IMR-90 (cell line): ENCODE data around the gene PARK7. TPM values are rescaled to one million over a fixed set of nuclear protein-coding genes. Genes with fewer than 3 reads are reported as not detected.

ENCODE experiments used
- ATAC-seq: fragments of 200-7000 bp; cut with Tn5 transposase; 2 replicates; pipeline ENCODE4 v1.9.1; 2020; ENCODE audit warnings: low read depth, mild to moderate bottlenecking, moderate library complexity
- BruUV-seq: library from RNA; stranded (reverse); fragments of 400-500 nt; replicated peaks from 2 replicates; lab custom pipeline; 2021; lab: Mats Ljungman, UMichigan
- CTCF ChIA-PET: fragments of 300-600 bp; formaldehyde crosslinking; extraction: SDS; loops from one replicate; lab custom pipeline; 2021; ENCODE audit warnings: antibody characterized with exemption; lab: Yijun Ruan, JAX
- POLR2A ChIA-PET: fragments of 300-600 bp; sonication (Branson Sonifier 250); formaldehyde crosslinking; loops from one replicate; lab custom pipeline; 2022; ENCODE audit warnings: antibody characterized with exemption; ENCODE audit not compliant: unreplicated experiment; lab: Charles Lee
- DNase-seq: peaks from one replicate; pipeline ENCODE4 v3.0.0; 2013
- H2AFZ ChIP-seq: replicated peaks from 2 replicates; pipeline ENCODE3; 2013; ENCODE audit warnings: low read length, mild to moderate bottlenecking; ENCODE audit not compliant: poor library complexity
- H2AK5ac ChIP-seq: 2 replicates; pipeline ENCODE4 v1.6.1; 2013; ENCODE audit warnings: low read depth, low read length, inconsistent platforms
- H2AK9ac ChIP-seq: replicated peaks from 2 replicates; pipeline ENCODE3; 2013; ENCODE audit warnings: mild to moderate bottlenecking, low read depth, low read length, moderate library complexity; ENCODE audit not compliant: poor library complexity
- H2BK120ac ChIP-seq: 2 replicates; pipeline ENCODE4 v1.6.1; 2013; ENCODE audit warnings: low read depth, low read length, inconsistent platforms
- H2BK15ac ChIP-seq: 3 replicates; pipeline ENCODE4 v1.6.1; 2013; ENCODE audit warnings: low read depth, low read length, inconsistent platforms
- H2BK20ac ChIP-seq: 2 replicates; pipeline ENCODE4 v1.6.1; 2013; ENCODE audit warnings: low read depth, mild to moderate bottlenecking, inconsistent platforms, low read length, moderate library complexity
- H2BK5ac ChIP-seq: 2 replicates; pipeline ENCODE4 v1.6.1; 2013; ENCODE audit warnings: mild to moderate bottlenecking, low read depth, low read length, inconsistent platforms; ENCODE audit not compliant: poor library complexity, severe bottlenecking
- H3K14ac ChIP-seq: replicated peaks from 2 replicates; pipeline ENCODE4 v1.6.1; 2013; ENCODE audit warnings: low read depth, low read length, inconsistent platforms
- H3K18ac ChIP-seq: 2 replicates; pipeline ENCODE4 v1.6.1; 2013; ENCODE audit warnings: low read depth, low read length, control low read depth
- H3K23ac ChIP-seq: 2 replicates; pipeline ENCODE4 v1.6.1; 2013; ENCODE audit warnings: low read depth, low read length, inconsistent platforms
- H3K27ac ChIP-seq: 2 replicates; pipeline ENCODE4 v1.5.1; 2013; ENCODE audit warnings: mild to moderate bottlenecking, control low read depth, low read length; ENCODE audit not compliant: insufficient read depth
- H3K27me3 ChIP-seq: 2 replicates; pipeline ENCODE4 v1.6.1; 2013; ENCODE audit warnings: low read length; ENCODE audit not compliant: control insufficient read depth, insufficient read depth
- H3K36me3 ChIP-seq: 2 replicates; pipeline ENCODE4 v1.6.1; 2013; ENCODE audit warnings: low read length, mixed read lengths; ENCODE audit not compliant: control insufficient read depth, insufficient read depth
- H3K4ac ChIP-seq: 2 replicates; pipeline ENCODE4 v1.6.1; 2013; ENCODE audit warnings: low read depth, low read length, inconsistent platforms
- H3K4me1 ChIP-seq: 2 replicates; pipeline ENCODE4 v1.6.1; 2013; ENCODE audit warnings: low read length, mixed read lengths; ENCODE audit not compliant: control insufficient read depth, insufficient read depth
- H3K4me2 ChIP-seq: 2 replicates; pipeline ENCODE4 v1.6.1; 2013; ENCODE audit warnings: low read depth, mild to moderate bottlenecking, control low read depth, low read length, moderate library complexity
- H3K4me3 ChIP-seq: 2 replicates; pipeline ENCODE4 v1.5.1; 2013; ENCODE audit warnings: low read depth, mild to moderate bottlenecking, control low read depth, low read length, moderate library complexity; ENCODE audit not compliant: insufficient read depth
- H3K56ac ChIP-seq: 2 replicates; pipeline ENCODE4 v1.6.1; 2013; ENCODE audit warnings: low read length, inconsistent platforms; ENCODE audit not compliant: insufficient read depth; ENCODE audit errors: extremely low read depth
- H3K79me1 ChIP-seq, 2 experiments: 2 replicates each; pipeline ENCODE4 v1.6.1; 2013; ENCODE audit warnings: low read length in 2 of 2, inconsistent platforms in 1 of 2, low read depth in 1 of 2
- H3K9ac ChIP-seq: 2 replicates; pipeline ENCODE4 v1.6.1; 2013; ENCODE audit warnings: low read depth, low read length, control low read depth
- H3K9me1 ChIP-seq: 2 replicates; pipeline ENCODE4 v1.6.1; 2013; ENCODE audit warnings: low read length, inconsistent platforms; ENCODE audit not compliant: insufficient read depth
- H3K9me3 ChIP-seq: 2 replicates; pipeline ENCODE4 v1.6.1; 2013; ENCODE audit warnings: low read length; ENCODE audit not compliant: control insufficient read depth, insufficient read depth
- H4K20me1 ChIP-seq: 2 replicates; pipeline ENCODE4 v1.6.1; 2013; ENCODE audit warnings: low read length, inconsistent platforms; ENCODE audit not compliant: insufficient read depth
- H4K5ac ChIP-seq: 2 replicates; pipeline ENCODE4 v1.6.1; 2013; ENCODE audit warnings: mild to moderate bottlenecking, low read depth, low read length, control low read depth
- H4K8ac ChIP-seq, 2 experiments: 2 replicates each; pipeline ENCODE4 v1.6.1; 2013; ENCODE audit warnings: low read depth in 2 of 2, low read length in 2 of 2, control low read depth in 1 of 2, inconsistent platforms in 1 of 2
- H4K91ac ChIP-seq: 2 replicates; pipeline ENCODE4 v1.6.1; 2013; ENCODE audit warnings: low read depth, low read length, inconsistent platforms; ENCODE audit not compliant: insufficient read depth
- MAFK ChIP-seq: IDR thresholded peaks from 2 replicates; pipeline ENCODE4 v1.6.1; 2012; ENCODE audit warnings: low read depth, low read length, improper control_type of control experiment
- MXI1 ChIP-seq: IDR thresholded peaks from 2 replicates; pipeline ENCODE4 v1.6.1; 2012; ENCODE audit warnings: low read depth, mild to moderate bottlenecking, low read length, moderate library complexity, borderline replicate concordance
- RAD21 ChIP-seq: IDR thresholded peaks from 2 replicates; pipeline ENCODE4 v1.6.1; 2012; ENCODE audit warnings: low read length, improper control_type of control experiment
- RCOR1 ChIP-seq: IDR thresholded peaks from 2 replicates; pipeline ENCODE4 v1.6.1; 2012; ENCODE audit warnings: mild to moderate bottlenecking, low read length, improper control_type of control experiment; ENCODE audit not compliant: insufficient replicate concordance
- SMC3 ChIP-seq: fragments of 150-350 bp; IDR thresholded peaks from 2 replicates; pipeline ENCODE4 v1.6.1; 2016; ENCODE audit warnings: low read depth, mild to moderate bottlenecking, antibody characterized with exemption, low read length, moderate library complexity
- WGBS, 2 experiments: methylation state at CpG; one replicate each; pipeline versions ENCODE4 v1.1.5 to v1.1.7; 2013; ENCODE audit warnings: missing lambda C conversion rate in 2 of 2; ENCODE audit not compliant: insufficient read length in 1 of 2; ENCODE audit errors: extremely low coverage in 2 of 2; 5-methylcytosine and 5-hydroxymethylcytosine counted together
- dilution Hi-C: fragments of 300-500 bp; cut with HindIII; formaldehyde crosslinking; loops from one replicate; pipeline ENCODE4 v1.14.3; 2018; ENCODE audit warnings: low sequenced_read_pairs; ENCODE audit not compliant: unreplicated experiment
- in situ Hi-C: fragments of 300-500 bp; cut with MboI; formaldehyde crosslinking; loops from 3 replicates; pipeline ENCODE4 v1.14.3; 2019; ENCODE audit warnings: low sequenced_read_pairs, inconsistent platforms, mixed read lengths
- intact Hi-C: fragments of 100-400 bp; cut with micrococcal nuclease; formaldehyde crosslinking; loops from 2 replicates; pipeline ENCODE4 v1.10.0; 2022
- polyA plus RNA-seq, 3 experiments: library from polyadenylated mRNA; depleted of rRNA; stranded (reverse); fragments of >200 nt; gene quantifications; 2 replicates each; pipeline ENCODE4 v1.2.3, GENCODE V29; 2012; ENCODE audit warnings: low replicate concordance in 1 of 3
- total RNA-seq: library from RNA; depleted of rRNA; stranded (reverse); fragments of >200 nt; gene quantifications from 2 replicates; pipeline ENCODE4 v1.2.3, GENCODE V29; 2012

PARK7 gene
- total and polyA plus RNA-seq, 2 of the 4 experiments (the other 2 are of a cell fraction) = 207 to 357 TPM

DNA sequence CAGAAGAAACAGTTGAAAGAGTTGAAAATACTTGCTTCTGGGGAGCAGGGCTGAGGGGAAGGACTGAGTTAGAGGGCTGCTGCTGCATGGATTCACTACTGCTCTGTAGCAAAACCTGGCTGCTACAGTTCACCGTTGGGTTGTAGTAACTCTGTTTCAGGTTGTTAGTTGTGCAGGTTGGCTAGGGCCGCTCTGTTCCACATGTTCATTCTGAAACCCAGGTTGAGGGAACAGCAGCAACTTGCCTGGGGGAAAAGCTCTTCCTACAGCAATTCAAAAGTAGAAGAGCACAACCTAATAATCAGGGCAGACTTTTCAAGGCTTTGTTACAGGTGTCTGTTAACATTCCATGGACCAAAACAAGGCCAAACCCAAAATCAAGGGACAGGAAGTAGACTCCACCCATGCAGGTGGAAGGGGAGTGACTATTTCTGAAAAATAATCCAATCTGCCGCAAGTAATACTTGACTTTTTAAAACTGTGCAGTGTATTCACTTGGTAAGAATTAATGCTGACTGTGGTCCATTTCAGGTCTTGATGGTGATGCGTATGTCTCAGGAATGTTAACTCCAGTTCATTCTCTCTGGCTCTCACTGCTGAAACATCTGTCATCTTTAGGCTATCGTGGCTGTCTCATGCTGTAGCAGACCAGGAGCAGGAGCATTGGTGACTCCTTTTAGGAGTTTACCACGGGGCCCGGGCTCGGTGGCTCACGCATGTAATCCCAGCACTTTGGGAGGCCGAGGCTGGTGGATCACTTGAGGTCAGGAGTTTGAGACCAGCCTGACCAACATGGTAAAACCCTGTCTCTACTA, 5.1 kb upstream of the PARK7 start:
- no peaks in the 10 kb centered on the region for H3K27me3 ChIP-seq
- no peak overlapping the region for H3K9ac ChIP-seq
- in situ Hi-C loops (no loop called here), dilution Hi-C loops (no loop called here), intact Hi-C loops (no loop called here)
- ChIA-PET CTCF (no interaction called here), POLR2A (no interaction called here)
- no peak overlapping the region for H4K91ac ChIP-seq
- H2AK5ac ChIP-seq = no peak overlapping the region; the same call in 1 of the 2 replicates
- BruUV-seq = no TSS peak
- no peak overlapping the region for H4K5ac ChIP-seq
- H2BK15ac ChIP-seq = no peak overlapping the region
- H4K20me1 ChIP-seq = no peaks in the 10 kb centered on the region
- peak overlapping the region; percentile 31 for H2AK9ac ChIP-seq
- TF ChIP-seq RCOR1 (no peak), MXI1 (0 out of 2 replicates have a peak, but pooled peaks have one; percentile 32), RAD21 (no peak), SMC3 (no peak), MAFK (peak; percentile 99)
- no peak overlapping the region for H4K8ac ChIP-seq
- DNase-seq (peak; percentile 91), ATAC-seq (peak; percentile 15)
- no peak overlapping the region for H3K56ac ChIP-seq
- 0 out of 2 replicates have a peak, but pooled peaks cover 4% of the 10 kb centered on the region for H3K4me1 ChIP-seq
- H3K36me3 ChIP-seq = no peaks in the 10 kb centered on the region
- H2AFZ ChIP-seq = peak overlapping the region; percentile 13
- H3K23ac ChIP-seq = no peak overlapping the region
- no peaks in the 10 kb centered on the region for H3K9me3 ChIP-seq
- no peak overlapping the region for H2BK120ac ChIP-seq
- H3K79me1 ChIP-seq = peaks cover 5 to 6% of the 10 kb centered on the region in 2 experiments; a peak in 2 of 4 replicates
- no peak overlapping the region for H3K4ac ChIP-seq
- no peak overlapping the region for H3K14ac ChIP-seq
- H3K4me3 ChIP-seq = no peak overlapping the region
- H3K18ac ChIP-seq = no peak overlapping the region
- no peaks in the 10 kb centered on the region for H3K9me1 ChIP-seq
- no peak overlapping the region for H3K4me2 ChIP-seq
- H3K27ac ChIP-seq = no peak overlapping the region
- no peak overlapping the region for H2BK20ac ChIP-seq
- 10% methylated on average over 2 of the region's 10 CpGs; no CpG with 5 or more reads in 1 of the 2 experiments for WGBS, 2 experiments
- no peak overlapping the region for H2BK5ac ChIP-seq
